ENCODE results near the gene C13orf46.

Gene C13orf46

GRCh38 chr13:113968463-113969310 is 5.2 kb downstream of the C13orf46 start:
- no peak for DNase-seq (ENCODE audit: low read depth)
- H3K4me3 ChIP-seq (ENCODE audit: low read length): no peak overlapping the region
- TF ChIP-seq CTCF (IDR thresholded peaks at IDR 0.05; ENCODE audit: insufficient read depth, low read depth, low read length, missing control alignments): peak; percentile 7

- no peak overlapping the region for H3K4me3 ChIP-seq (ENCODE audit: low read length)
- TF ChIP-seq CTCF (IDR thresholded peaks at IDR 0.05; ENCODE audit: insufficient read depth, low read depth, low read length, missing control alignments): no peak
- DNase-seq (ENCODE audit: low read depth): no peak
Measured at GRCh38 chr13:113967729-113968462, 6.0 kb downstream of the C13orf46 start.

GRCh38 chr13:113967206-113967720 is 6.6 kb downstream of the C13orf46 start:
- TF ChIP-seq CTCF (IDR thresholded peaks at IDR 0.05; ENCODE audit: insufficient read depth, low read depth, low read length, missing control alignments): no peak
- no peak overlapping the region for H3K4me3 ChIP-seq (ENCODE audit: low read length)
- no peak for DNase-seq (ENCODE audit: low read depth)

GRCh38 chr13:113965968-113966884 is 7.7 kb downstream of the C13orf46 start:
- DNase-seq (ENCODE audit: low read depth): no peak
- TF ChIP-seq CTCF (IDR thresholded peaks at IDR 0.05; ENCODE audit: insufficient read depth, low read depth, low read length, missing control alignments): no peak
- H3K4me3 ChIP-seq (ENCODE audit: low read length): no peak overlapping the region

- no peak for TF ChIP-seq CTCF (IDR thresholded peaks at IDR 0.05; ENCODE audit: insufficient read depth, low read depth, low read length, missing control alignments)
- no peak overlapping the region for H3K4me3 ChIP-seq (ENCODE audit: low read length)
- DNase-seq (ENCODE audit: low read depth): no peak
Measured at GRCh38 chr13:113965383-113965874, 8.4 kb downstream of the C13orf46 start.

GRCh38 chr13:113964251-113964995 is 9.5 kb downstream of the C13orf46 start:
- no peak overlapping the region for H3K4me3 ChIP-seq (ENCODE audit: low read length)
- no peak for DNase-seq (ENCODE audit: low read depth)
- TF ChIP-seq CTCF (IDR thresholded peaks at IDR 0.05; ENCODE audit: insufficient read depth, low read depth, low read length, missing control alignments): no peak

All from epithelial cell of esophagus (primary cell).